HepG2 (cell line): ENCODE data around the gene NR2F6. TPM values are rescaled to one million over a fixed set of nuclear protein-coding genes. Genes with fewer than 3 reads are reported as not detected.

Experiments used
- ELF3 ChIP-seq: IDR thresholded peaks from 2 replicates; pipeline ENCODE4 v1.6.1; 2016; ENCODE audit warnings: missing genetic modification reagents, missing compliant biosample characterization
- ETV5 ChIP-seq: IDR thresholded peaks from 2 replicates; pipeline ENCODE4 v1.6.1; 2018; ENCODE audit warnings: missing biosample characterization, missing genetic modification reagents, inconsistent platforms, borderline replicate concordance
- GZF1 ChIP-seq: sonication (generic); formaldehyde crosslinking; IDR thresholded peaks from 2 replicates; pipeline ENCODE4 v1.5.1; 2020; ENCODE audit warnings: mild to moderate bottlenecking, missing genetic modification reagents
- MYNN ChIP-seq: sonication (generic); formaldehyde crosslinking; IDR thresholded peaks from 2 replicates; pipeline ENCODE4 v1.4.0; 2020; ENCODE audit warnings: mild to moderate bottlenecking, low read depth, missing genetic modification reagents
- RAD21 ChIP-seq: fragments of 450-650 bp; formaldehyde crosslinking; IDR thresholded peaks from 2 replicates; pipeline ENCODE4 v1.5.0; 2020; ENCODE audit warnings: mild to moderate bottlenecking
- TBX3 ChIP-seq: fragments of 450-650 bp; IDR thresholded peaks from 2 replicates; pipeline ENCODE4 v1.6.1; 2017; ENCODE audit warnings: antibody characterized with exemption, mild to moderate bottlenecking, inconsistent platforms, borderline replicate concordance
- U2AF1 ChIP-seq: fragments of 200-400 bp; formaldehyde crosslinking; optimal IDR thresholded peaks from 2 replicates; pipeline ENCODE3; 2017; ENCODE audit warnings: mild to moderate bottlenecking, low read depth, low read length
- ZIK1 ChIP-seq: sonication (generic); formaldehyde crosslinking; IDR thresholded peaks from 2 replicates; pipeline ENCODE4 v1.5.0; 2020; ENCODE audit warnings: mild to moderate bottlenecking, low read depth, missing genetic modification reagents, borderline replicate concordance
- ZKSCAN1 ChIP-seq: fragments of 150-350 bp; IDR thresholded peaks from 2 replicates; pipeline ENCODE4 v1.6.1; 2014; ENCODE audit warnings: low read length
- ZMAT3 ChIP-seq: sonication (generic); formaldehyde crosslinking; conservative IDR thresholded peaks from 2 replicates; pipeline ENCODE4 v1.7.0; 2021; ENCODE audit warnings: missing genetic modification reagents
- ZMYM4 ChIP-seq: sonication (generic); formaldehyde crosslinking; IDR thresholded peaks from 2 replicates; pipeline ENCODE4 v1.8.1; 2023; ENCODE audit warnings: mild to moderate bottlenecking, missing genetic modification reagents
- ZNF230 ChIP-seq: sonication (generic); formaldehyde crosslinking; IDR thresholded peaks from 2 replicates; pipeline ENCODE4 v1.4.0; 2020; ENCODE audit warnings: mild to moderate bottlenecking, missing genetic modification reagents
- ZNF564 ChIP-seq: sonication (generic); formaldehyde crosslinking; IDR thresholded peaks from 2 replicates; pipeline ENCODE4 v1.8.1; 2023; ENCODE audit warnings: mild to moderate bottlenecking, missing genetic modification reagents
- ZNF781 ChIP-seq: sonication (generic); formaldehyde crosslinking; IDR thresholded peaks from 2 replicates; pipeline ENCODE4 v1.5.1; 2020; ENCODE audit warnings: borderline replicate concordance, mild to moderate bottlenecking, missing genetic modification reagents; ENCODE audit errors: not compliant biosample characterization
- polyA plus RNA-seq, 8 experiments: library from polyadenylated mRNA; depleted of rRNA in 3 of 8; stranded (reverse) in 7 of 8; unstranded in 1 of 8; fragments of >200 nt; fragmentation: Illumina TruSeq in 4 of 8; extraction: Trizol in 4 of 8; gene quantifications; 2 replicates each; pipeline versions ENCODE4 v1.2.1 to v1.2.3, GENCODE V29; 2011 to 2016; ENCODE audit warnings: low read depth in 4 of 8, missing spikeins in 1 of 8, mixed read lengths in 1 of 8; ENCODE audit not compliant: insufficient read depth in 1 of 8
- total RNA-seq, 5 experiments: library from RNA; depleted of rRNA; stranded (reverse); fragments of >200 nt; fragmentation: Illumina TruSeq; extraction: Trizol; gene quantifications; 2 replicates each; pipeline ENCODE4 v1.2.3, GENCODE V29; 2016; ENCODE audit warnings: low read depth in 1 of 5
- TF ChIP-seq, protein P1 (sequence below): sonication (generic); formaldehyde crosslinking; IDR thresholded peaks from 2 replicates; pipeline ENCODE4 v1.4.0; 2020; ENCODE audit warnings: mild to moderate bottlenecking, missing genetic modification reagents

NR2F6 gene
- total and polyA plus RNA-seq, 2 of the 13 experiments (the other 11 are each of a cell fraction or from before 2014, with no cell fraction given): 30.9 to 72.4 TPM

DNA sequence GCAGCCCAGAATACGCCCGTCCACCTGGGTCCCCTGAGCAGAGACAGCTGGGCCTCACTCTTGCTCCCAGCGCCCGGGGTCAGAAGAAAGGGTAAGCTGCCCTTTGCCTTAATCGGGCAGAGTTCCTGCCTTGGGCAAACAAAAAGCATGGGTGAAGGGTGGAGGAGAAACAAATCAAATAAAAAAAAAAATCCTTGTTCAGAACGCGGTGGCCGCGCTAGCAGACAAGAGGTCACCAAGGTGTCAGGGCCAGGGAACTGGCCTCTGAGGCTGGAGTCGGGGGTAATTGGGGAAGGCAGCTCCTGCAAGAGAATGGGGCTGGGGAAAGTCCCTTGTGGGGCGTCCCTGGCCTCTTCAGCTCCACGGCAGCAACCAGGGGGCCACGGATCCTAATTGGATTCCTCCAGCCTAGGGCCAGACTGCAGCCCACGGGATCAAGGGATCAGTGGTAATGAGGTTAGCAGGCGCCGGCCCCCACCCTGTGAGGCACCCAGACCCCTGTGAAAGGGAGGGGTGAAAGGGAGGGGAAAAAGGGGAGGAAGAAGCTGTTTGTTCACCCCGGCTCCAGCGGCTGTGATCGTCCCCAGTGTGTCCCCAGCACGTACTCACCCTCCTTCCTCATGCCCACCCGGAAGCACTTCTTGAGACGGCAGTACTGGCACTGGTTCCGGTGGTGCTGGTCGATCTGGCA, 5.5 kb downstream of the NR2F6 start (continued):
- TF ChIP-seq, protein P1, sequence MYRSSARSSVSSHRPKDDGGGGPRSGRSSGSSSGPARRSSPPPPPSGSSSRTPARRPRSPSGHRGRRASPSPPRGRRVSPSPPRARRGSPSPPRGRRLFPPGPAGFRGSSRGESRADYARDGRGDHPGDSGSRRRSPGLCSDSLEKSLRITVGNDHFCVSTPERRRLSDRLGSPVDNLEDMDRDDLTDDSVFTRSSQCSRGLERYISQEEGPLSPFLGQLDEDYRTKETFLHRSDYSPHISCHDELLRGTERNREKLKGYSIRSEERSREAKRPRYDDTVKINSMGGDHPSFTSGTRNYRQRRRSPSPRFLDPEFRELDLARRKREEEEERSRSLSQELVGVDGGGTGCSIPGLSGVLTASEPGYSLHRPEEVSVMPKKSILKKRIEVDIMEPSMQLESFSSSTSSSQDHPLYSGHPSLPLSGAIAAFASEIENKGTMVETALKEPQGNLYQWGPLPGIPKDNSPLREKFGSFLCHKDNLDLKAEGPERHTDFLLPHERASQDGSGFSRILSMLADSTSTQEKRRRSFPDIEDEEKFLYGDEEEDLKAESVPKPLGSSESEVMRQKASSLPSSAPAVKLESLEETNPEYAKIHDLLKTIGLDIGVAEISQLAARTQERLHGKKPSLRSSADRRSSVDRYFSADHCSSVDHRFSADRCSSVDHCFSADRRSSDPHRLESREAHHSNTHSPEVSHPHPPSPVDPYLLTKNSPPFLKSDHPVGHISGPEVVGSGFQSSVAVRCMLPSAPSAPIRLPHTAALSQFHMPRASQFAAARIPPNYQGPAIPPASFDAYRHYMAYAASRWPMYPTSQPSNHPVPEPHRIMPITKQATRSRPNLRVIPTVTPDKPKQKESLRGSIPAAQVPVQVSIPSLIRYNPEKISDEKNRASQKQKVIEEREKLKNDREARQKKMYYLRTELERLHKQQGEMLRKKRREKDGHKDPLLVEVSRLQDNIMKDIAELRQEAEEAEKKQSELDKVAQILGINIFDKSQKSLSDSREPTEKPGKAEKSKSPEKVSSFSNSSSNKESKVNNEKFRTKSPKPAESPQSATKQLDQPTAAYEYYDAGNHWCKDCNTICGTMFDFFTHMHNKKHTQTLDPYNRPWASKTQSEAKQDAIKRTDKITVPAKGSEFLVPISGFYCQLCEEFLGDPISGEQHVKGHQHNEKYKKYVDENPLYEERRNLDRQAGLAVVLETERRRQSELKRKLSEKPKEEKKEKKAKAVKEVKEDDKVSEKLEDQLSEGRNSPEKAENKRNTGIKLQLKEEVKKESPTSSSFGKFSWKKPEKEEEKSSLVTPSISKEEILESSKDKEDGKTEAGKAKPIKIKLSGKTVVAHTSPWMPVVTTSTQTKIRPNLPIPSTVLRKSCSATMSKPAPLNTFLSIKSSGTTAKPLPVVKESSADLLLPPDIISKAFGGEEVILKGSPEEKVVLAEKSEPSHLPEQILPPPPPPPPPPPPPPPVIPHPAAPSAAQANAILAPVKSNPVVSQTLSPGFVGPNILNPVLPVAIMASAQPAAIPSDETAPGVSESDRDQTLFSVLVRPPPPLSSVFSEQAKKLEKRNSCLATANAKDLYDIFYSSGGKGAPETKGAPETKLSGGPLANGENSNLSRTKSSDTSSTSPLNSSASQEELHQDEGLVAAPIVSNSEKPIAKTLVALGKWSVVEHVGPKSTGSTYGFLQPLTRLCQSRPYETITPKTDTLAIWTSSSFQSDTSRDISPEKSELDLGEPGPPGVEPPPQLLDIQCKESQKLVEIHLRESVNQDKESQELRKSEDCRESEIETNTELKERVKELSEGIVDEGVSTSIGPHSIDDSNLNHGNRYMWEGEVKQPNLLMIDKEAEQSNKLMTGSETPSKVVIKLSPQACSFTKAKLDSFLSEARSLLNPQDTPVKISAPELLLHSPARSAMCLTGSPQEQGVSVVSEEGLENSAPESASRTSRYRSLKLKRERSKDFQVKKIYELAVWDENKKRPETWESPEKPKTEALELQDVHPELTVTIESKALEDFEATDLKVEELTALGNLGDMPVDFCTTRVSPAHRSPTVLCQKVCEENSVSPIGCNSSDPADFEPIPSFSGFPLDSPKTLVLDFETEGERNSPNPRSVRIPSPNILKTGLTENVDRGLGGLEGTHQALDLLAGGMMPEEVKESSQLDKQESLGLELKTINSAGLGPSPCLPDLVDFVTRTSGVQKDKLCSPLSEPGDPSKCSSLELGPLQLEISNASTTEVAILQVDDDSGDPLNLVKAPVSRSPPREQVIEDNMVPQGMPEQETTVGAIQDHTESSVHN (CRISPR knock-in tag): no peak
- no peak for TF ChIP-seq GZF1 (CRISPR knock-in tag)
- no peak for TF ChIP-seq ZMAT3
- no peak for TF ChIP-seq U2AF1
- no peak for TF ChIP-seq MYNN (CRISPR knock-in tag)
- no peak for TF ChIP-seq ZMYM4
- no peak for TF ChIP-seq RAD21
- TF ChIP-seq ETV5 (CRISPR knock-in tag): peak; percentile 32; the same call in 1 of the 2 replicates
- TF ChIP-seq ZIK1 (CRISPR knock-in tag): no peak
- TF ChIP-seq ZKSCAN1: no peak
- 0 out of 2 replicates have a peak, but pooled peaks have one; percentile 51 for TF ChIP-seq ZNF564 (CRISPR knock-in tag)
- TF ChIP-seq ELF3 (CRISPR knock-in tag): peak; percentile 53; the same call in 1 of the 2 replicates
- no peak for TF ChIP-seq ZNF230 (CRISPR knock-in tag)
- no peak for TF ChIP-seq ZNF781
- 0 out of 2 replicates have a peak, but pooled peaks have one; percentile 47 for TF ChIP-seq TBX3
